ENCODE data around the gene ZDHHC24.

The ZDHHC24 gene

GRCh38 chr11:66497206-66497605, 48.6 kb downstream of the ZDHHC24 start:
- DNase-seq (ENCODE audit: low read depth in 2 of 2): no peak

- DNase-seq (ENCODE audit: low read depth in 2 of 2): no peak
These were observed 50.4 kb downstream of the ZDHHC24 start for GRCh38 chr11:66495401-66495854.

- no peak for DNase-seq (ENCODE audit: low read depth in 2 of 2)
These were observed 50.9 kb downstream of the ZDHHC24 start for GRCh38 chr11:66494935-66495334.

- no peak for DNase-seq (ENCODE audit: low read depth in 2 of 2)
These were observed 51.4 kb downstream of the ZDHHC24 start for GRCh38 chr11:66494458-66494857.

- DNase-seq (ENCODE audit: low read depth in 2 of 2): no peak
These were observed 52.7 kb downstream of the ZDHHC24 start for GRCh38 chr11:66493130-66493529.

GRCh38 chr11:66492161-66492865, 53.5 kb downstream of the ZDHHC24 start:
- DNase-seq (ENCODE audit: low read depth in 2 of 2): no peak

- no peak for DNase-seq (ENCODE audit: low read depth in 2 of 2)
These were observed 54.4 kb downstream of the ZDHHC24 start for GRCh38 chr11:66491315-66491935.

GRCh38 chr11:66489636-66490035, 56.2 kb downstream of the ZDHHC24 start:
- no peak for DNase-seq (ENCODE audit: low read depth in 2 of 2)

- DNase-seq (ENCODE audit: low read depth in 2 of 2): no peak
These were observed 56.9 kb downstream of the ZDHHC24 start for GRCh38 chr11:66488957-66489356.

- no peak for DNase-seq (ENCODE audit: low read depth in 2 of 2)
These were observed 61.0 kb downstream of the ZDHHC24 start for GRCh38 chr11:66484806-66485380.

GRCh38 chr11:66480117-66480938, 65.5 kb downstream of the ZDHHC24 start, which contains the start of gene DPP3:
DPP3 (plus strand) TSS chr11:66480434; CDS start chr11:66482201, 1,767 bp downstream.
- DNase-seq (ENCODE audit: low read depth in 2 of 2): peak; percentile 96 to 98

- DNase-seq (ENCODE audit: low read depth in 2 of 2): no peak
These were observed 66.3 kb downstream of the ZDHHC24 start for GRCh38 chr11:66479394-66480116.

- no peak for DNase-seq (ENCODE audit: low read depth in 2 of 2)
These were observed 67.0 kb downstream of the ZDHHC24 start for GRCh38 chr11:66478729-66479393.

GRCh38 chr11:66477263-66478201, 68.3 kb downstream of the ZDHHC24 start:
- no peak for DNase-seq (ENCODE audit: low read depth in 2 of 2)

GRCh38 chr11:66476841-66477251, 69.0 kb downstream of the ZDHHC24 start:
- DNase-seq (ENCODE audit: low read depth in 2 of 2): no peak

- DNase-seq (ENCODE audit: low read depth in 2 of 2): no peak
These were observed 69.5 kb downstream of the ZDHHC24 start for GRCh38 chr11:66476173-66476840.

GRCh38 chr11:66475349-66476172, 70.3 kb downstream of the ZDHHC24 start:
- DNase-seq (ENCODE audit: low read depth in 2 of 2): no peak
